COLO668 (cell line): ENCODE measurements around the gene EHD4.

Experiments
- DNase-seq: peaks from one replicate; lab custom pipeline; 2025; ENCODE audit not compliant: unreplicated experiment; lab: John Stamatoyannopoulos, UW

Gene EHD4

GRCh38 chr15:41921167-41921566, 51.2 kb downstream of the EHD4 start:
- DNase-seq: no peak

GRCh38 chr15:41919954-41920538, 52.3 kb downstream of the EHD4 start:
- peak; percentile 23 for DNase-seq

- DNase-seq: peak; percentile 57
Measured at GRCh38 chr15:41919201-41919820, 53.0 kb downstream of the EHD4 start.

GRCh38 chr15:41918506-41919126, 53.7 kb downstream of the EHD4 start:
- no peak for DNase-seq

- DNase-seq: peak; percentile 35
Measured at GRCh38 chr15:41917767-41918430, 54.5 kb downstream of the EHD4 start.

DNA sequence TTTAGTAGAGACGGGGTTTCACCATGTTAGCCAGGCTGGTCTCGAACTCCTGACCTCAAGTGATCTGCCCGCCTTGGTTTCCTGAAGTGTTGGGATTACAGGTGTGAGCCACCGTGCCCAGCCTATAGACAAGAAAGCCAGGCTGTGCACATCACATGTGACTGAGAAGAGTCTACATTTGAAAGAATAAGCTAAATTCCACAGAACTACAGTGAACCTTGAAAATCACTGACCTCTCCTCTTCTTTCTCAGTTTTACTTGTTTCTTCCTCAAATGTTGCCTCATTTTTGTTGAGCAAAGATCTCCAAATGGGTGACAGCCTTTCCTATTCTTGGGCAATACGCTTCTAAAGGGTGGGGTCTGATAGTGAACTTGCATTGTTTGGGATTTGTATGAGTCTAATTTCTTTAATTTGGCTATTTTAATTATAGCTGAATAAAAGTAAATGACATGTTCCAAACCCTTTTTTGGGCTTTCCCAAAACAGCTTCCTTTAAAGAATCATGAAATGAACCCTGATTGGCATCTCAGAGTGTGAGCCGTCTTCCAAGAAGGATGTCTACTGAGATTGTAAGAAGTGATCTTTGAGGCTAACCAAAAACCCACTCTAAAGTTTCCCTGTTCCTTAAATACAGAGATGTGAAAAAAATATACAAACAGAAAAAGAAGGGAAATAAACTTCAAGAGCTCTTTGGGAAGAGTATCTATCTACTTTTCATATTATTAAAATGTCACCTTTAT, 56.9 kb downstream of the EHD4 start:
- no peak for DNase-seq

- DNase-seq: no peak
Measured at GRCh38 chr15:41914411-41914810, 57.9 kb downstream of the EHD4 start.

DNA sequence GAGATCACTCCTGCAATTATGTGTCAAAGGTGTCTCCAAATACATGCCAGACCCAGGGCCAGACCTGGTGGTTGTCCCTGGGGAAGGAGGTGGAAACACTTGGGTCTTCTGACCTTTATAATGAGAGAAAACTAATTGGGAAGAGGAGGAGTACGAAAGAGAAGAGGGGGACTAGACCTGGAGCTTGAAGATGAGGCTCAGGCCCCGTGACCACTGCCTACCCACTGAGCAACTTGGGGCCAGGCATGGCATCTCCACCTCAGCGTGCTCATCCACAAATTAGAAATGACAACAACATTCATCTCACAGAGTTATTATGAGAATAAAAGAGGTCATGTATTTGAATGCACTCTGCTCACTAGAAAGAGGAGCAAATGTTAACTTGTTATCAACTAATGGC, 59.1 kb downstream of the EHD4 start:
- DNase-seq: no peak

- peak; percentile 67 for DNase-seq
Measured at GRCh38 chr15:41911691-41912345, 60.5 kb downstream of the EHD4 start.

DNA sequence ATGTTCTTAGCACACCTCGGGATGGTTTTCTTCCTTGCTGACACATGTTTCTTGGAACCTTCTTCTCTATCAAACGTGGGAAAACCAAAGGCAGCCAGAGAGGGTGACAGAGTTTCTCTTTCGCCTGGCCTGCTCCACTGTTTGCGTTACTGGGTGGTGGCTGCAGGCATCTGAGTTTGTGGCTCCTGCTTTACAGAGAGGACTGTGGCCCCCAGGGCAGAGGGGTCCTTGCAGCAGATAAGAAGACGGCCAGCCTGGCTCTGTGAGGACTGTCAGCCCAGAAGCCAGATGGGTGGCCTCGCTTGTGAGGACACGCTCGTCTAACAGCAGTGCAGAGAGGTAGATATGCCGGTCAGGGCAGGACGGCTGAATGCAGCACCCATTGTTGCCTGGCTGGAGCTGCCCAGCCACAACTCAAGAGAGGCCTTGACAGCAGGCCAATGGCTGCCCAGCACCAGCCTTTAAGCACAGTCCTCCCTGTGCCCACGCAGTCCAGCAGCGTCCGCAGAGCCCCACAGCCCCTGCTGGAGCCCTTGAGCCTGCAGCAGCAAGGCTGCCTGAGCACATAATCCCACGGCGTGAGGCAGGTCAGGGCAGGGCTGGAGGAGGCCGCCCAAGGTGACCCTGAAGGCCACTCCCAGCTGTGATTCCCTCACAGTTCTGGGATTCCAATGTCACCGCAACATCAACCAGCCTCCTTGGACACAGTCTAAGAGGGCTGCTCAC, 63.5 kb downstream of the EHD4 start:
- DNase-seq: no peak

DNA sequence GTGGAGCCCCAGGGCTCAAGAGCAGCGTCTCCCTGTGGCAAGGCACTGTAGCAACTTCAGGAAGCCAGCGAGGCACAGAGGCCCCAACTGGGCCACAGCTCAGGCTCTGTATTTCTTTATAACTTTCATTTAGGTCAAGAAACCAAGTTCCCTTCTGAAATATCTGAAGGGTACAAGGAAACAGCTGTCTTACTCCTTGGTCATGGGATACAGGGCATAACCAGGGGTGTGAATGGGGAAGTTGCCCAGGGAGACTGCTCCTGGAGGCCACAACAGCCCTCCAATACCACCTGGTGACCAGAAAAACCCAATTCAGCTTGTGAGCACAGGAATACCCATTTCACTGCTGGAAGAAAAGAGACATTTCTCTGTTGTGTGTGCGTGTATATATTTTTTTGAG, 65.2 kb downstream of the EHD4 start:
- no peak for DNase-seq

- DNase-seq: no peak
Measured at GRCh38 chr15:41906608-41907007, 65.7 kb downstream of the EHD4 start.

DNA sequence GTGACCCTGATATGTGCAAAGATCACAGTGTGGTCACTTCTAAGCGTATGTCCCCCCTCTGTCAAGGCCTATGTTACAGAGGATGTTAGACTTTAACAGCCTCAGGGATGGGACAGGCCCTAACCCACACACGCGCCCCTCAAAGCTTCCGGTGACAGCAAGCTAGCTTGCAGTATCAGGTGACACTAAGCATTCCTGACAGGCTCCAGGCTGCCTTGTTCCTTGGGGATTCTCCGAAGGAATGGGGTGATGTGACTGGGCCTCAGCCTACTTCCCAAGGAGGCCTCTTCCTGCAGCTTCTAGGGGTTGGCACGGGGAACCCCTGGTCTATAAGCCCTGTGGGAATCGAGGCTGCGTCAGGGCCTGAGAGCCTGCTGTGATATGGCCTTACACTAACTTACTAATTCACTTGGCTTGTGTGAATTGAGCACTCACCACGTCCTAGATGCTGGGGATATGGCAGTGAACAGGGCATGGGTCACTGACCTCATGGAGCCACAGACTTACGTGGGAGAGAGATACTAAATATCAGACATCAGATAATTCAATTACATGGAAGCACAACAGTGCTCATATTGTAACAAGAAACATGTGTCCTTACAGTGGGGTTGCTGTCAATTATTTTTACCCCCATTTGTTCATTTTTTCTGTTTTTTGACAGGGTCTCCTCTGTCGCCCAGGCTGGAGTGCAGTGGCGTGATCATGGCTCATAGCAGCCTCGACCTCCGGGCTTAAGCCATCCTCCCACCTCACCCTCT, 67.1 kb downstream of the EHD4 start:
- DNase-seq: no peak

- peak; percentile 60 for DNase-seq
Measured at GRCh38 chr15:41904541-41905005, 67.8 kb downstream of the EHD4 start.

- DNase-seq: no peak
Measured at GRCh38 chr15:41903782-41904181, 68.6 kb downstream of the EHD4 start.

DNA sequence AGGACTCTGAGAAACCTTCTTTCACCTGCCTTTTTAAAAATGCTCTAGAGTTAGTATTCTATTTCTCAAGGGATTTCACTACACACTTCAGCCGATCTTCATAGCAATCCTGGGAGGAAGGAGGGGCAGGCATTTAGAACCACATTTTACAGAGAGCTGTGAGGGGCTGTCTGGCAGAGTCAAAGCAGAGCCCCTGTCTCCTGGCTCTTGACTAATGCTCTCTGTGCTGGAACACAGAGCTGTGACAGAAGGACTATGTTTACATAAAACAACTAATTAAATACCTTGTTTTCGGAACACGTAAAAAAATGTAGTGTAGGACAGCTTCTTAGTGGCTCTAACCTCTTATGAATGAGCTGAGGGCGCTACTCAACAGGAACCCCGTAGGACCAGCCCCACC, 70.9 kb downstream of the EHD4 start:
- no peak for DNase-seq

DNA sequence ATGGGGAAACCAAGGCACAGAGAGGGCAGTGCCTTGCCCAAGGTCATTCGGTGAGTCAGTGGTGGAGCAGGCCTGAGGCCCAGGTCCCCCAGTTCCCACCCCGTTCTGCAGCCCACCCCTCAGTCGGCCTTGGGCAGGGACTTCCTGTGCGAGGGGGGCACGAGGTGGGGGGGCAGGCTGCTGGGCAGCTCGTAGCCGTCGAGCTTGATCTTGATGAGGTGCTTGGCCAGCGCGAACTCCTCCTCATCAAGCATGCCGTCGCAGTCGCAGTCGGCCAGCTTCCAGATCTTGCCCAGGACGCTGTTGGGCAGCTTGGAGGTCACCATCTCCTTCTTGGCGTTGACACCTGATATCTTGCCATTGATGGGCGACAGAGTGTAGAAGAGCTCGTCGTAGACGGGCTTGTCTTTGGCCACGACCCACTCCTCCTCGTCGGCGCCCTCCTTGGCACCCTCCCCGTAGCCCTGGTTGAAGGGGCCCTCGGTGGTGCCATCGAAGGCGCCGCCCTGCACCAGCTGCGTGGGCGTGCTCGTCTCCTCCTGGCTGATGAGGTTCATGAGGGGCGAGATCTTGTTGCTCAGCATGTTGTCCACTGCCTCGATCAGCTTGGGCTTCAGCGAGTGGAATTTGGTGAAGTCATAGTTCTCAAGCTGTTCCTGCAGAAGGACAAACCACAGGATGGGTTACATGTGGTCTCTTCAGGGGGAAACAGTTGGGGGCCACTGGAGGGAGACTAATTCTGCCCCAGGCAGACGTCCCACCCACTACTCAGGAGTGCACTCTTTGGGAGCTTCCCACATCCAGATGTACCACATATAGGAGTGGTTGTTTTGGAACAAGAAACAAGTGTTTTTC, 71.6 kb downstream of the EHD4 start:
- no peak for DNase-seq

DNA sequence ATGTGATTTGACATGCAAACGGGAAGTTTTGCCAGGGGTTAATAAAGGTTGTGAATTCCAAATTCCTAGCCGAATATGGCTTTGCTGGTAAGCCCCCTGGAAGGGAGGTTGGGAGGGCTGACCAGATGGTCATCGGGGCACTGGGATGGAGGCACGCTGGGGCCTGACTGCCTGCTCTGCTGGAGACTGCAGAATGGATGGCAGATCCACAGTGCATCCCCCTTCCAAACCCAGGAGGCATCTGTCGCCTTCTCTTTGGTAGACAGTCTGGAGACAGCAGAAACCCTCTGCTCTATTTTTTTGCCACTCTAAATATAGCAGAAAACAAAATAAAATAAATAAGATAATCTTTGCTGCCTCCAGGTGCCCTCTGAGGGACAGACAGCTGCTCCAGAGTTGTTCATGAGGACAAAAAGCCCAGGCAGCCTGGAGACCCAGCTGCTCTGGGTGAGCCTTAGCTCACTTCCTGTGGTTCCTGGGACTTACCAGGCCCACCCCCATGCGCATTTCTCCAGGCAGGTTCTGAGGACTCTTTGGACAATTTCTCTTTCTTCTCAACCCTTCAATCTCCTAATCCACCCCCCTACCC, 72.4 kb downstream of the EHD4 start:
- no peak for DNase-seq
